K562 (cell line): Measurements from ENCODE around the gene SPATA21. TPM values are rescaled to one million over a fixed set of nuclear protein-coding genes. Genes with fewer than 3 reads are reported as not detected.

ENCODE experiments used
- ATF7 ChIP-seq: fragments of 450-650 bp; IDR thresholded peaks from 2 replicates; pipeline ENCODE4 v1.7.1; 2014; ENCODE audit warnings: mild to moderate bottlenecking, moderate library complexity
- CEBPG ChIP-seq, 3 experiments: fragments of 200-800 bp in 1 of 3; sonication (Bioruptor generic) in 1 of 3; sonication (generic) in 1 of 3; formaldehyde crosslinking in 1 of 3; IDR thresholded peaks in 2 of 3; conservative IDR thresholded peaks in 1 of 3; 2 replicates each; pipeline versions ENCODE4 v1.6.1 to v1.8.0; 2016 to 2022; ENCODE audit warnings: missing compliant biosample characterization in 2 of 3, missing genetic modification characterization in 2 of 3, mild to moderate bottlenecking in 1 of 3, missing genetic modification reagents in 1 of 3
- CHCHD3 ChIP-seq: fragments of 250-450 bp; sonication (Bioruptor Pico); IDR thresholded peaks from 2 replicates; pipeline ENCODE4 v2.1.2; 2022; ENCODE audit warnings: mild to moderate bottlenecking
- HNRNPK ChIP-seq: fragments of 200-400 bp; formaldehyde crosslinking; IDR thresholded peaks from one replicate; pipeline ENCODE4 v1.6.1; 2018; ENCODE audit warnings: mild to moderate bottlenecking, low read depth, low read length; ENCODE audit not compliant: poor library complexity, severe bottlenecking
- HNRNPLL ChIP-seq: fragments of 200-400 bp; formaldehyde crosslinking; IDR thresholded peaks from 2 replicates; pipeline ENCODE4 v1.6.1; 2017; ENCODE audit warnings: low read length, low read depth, mild to moderate bottlenecking; ENCODE audit not compliant: poor library complexity, severe bottlenecking
- HOXB6 ChIP-seq: fragments of 250-450 bp; sonication (Bioruptor Pico); IDR thresholded peaks from 2 replicates; pipeline ENCODE4 v1.5.1; 2022; ENCODE audit warnings: mild to moderate bottlenecking, borderline replicate concordance
- MYNN ChIP-seq, 2 experiments: sonication (generic); formaldehyde crosslinking in 1 of 2; IDR thresholded peaks; 2 replicates each; pipeline versions ENCODE4 v1.5.0 to v1.6.1; 2016 to 2020; ENCODE audit warnings: antibody characterized with exemption in 1 of 2, missing genetic modification reagents in 1 of 2
- NFIC ChIP-seq: fragments of 450-650 bp; IDR thresholded peaks from 2 replicates; pipeline ENCODE4 v1.6.1; 2017; ENCODE audit warnings: mild to moderate bottlenecking, inconsistent platforms
- POLR2AphosphoS2 ChIP-seq: IDR thresholded peaks from 2 replicates; pipeline ENCODE4 v1.6.1; 2012; ENCODE audit warnings: low read length, improper control_type of control experiment
- PRMT5 ChIP-seq: sonication (generic); formaldehyde crosslinking; IDR thresholded peaks from 2 replicates; pipeline ENCODE4 v1.5.0; 2020; ENCODE audit warnings: missing genetic modification reagents
- RBFOX2 ChIP-seq: fragments of 200-400 bp; formaldehyde crosslinking; IDR thresholded peaks from 2 replicates; pipeline ENCODE4 v1.6.1; 2017; ENCODE audit warnings: low read depth, mild to moderate bottlenecking, low read length, moderate library complexity
- ZBTB1 ChIP-seq: sonication (generic); formaldehyde crosslinking; IDR thresholded peaks from 2 replicates; pipeline ENCODE4 v1.8.1; 2023; ENCODE audit warnings: missing genetic modification reagents, low read depth, mild to moderate bottlenecking, borderline replicate concordance
- ZBTB17 ChIP-seq: fragments of 450-650 bp; formaldehyde crosslinking; IDR thresholded peaks from 2 replicates; pipeline ENCODE4 v1.4.0; 2020; ENCODE audit warnings: mild to moderate bottlenecking
- ZC3H4 ChIP-seq: sonication (generic); formaldehyde crosslinking; IDR thresholded peaks from 2 replicates; pipeline ENCODE4 v1.9.0; 2021; ENCODE audit warnings: missing genetic modification reagents, borderline replicate concordance
- ZNF224 ChIP-seq: sonication (generic); formaldehyde crosslinking; IDR thresholded peaks from 2 replicates; pipeline ENCODE4 v1.8.0; 2022; ENCODE audit warnings: mild to moderate bottlenecking, missing genetic modification reagents
- ZNF436 ChIP-seq: fragments of 250-450, 450-650 bp; sonication (Bioruptor Pico); formaldehyde crosslinking; IDR thresholded peaks from 2 replicates; pipeline ENCODE4 v1.7.0; 2020; ENCODE audit warnings: mild to moderate bottlenecking
- ZNF583 ChIP-seq: fragments of 250-450 bp; sonication (Bioruptor Pico); IDR thresholded peaks from 2 replicates; pipeline ENCODE4 v1.4.0; 2020
- ZNF584 ChIP-seq: fragments of 200-800 bp; sonication (Bioruptor generic); IDR thresholded peaks from 2 replicates; pipeline ENCODE4 v1.6.1; 2016; ENCODE audit warnings: low read depth, mild to moderate bottlenecking, missing genetic modification characterization, missing compliant biosample characterization
- polyA plus RNA-seq, 8 experiments: library from polyadenylated mRNA; depleted of rRNA in 4 of 8; stranded (reverse) in 5 of 8; unstranded in 3 of 8; fragments of >200 nt; fragmentation: Nextera tagmentation in 2 of 8; fragmentation: Illumina TruSeq in 1 of 8; extraction: Ambion mirVana in 2 of 8; extraction: Trizol in 1 of 8; gene quantifications; 2 replicates each; pipeline versions ENCODE4 v1.2.1 to v1.2.3, GENCODE V29; 2011 to 2014; ENCODE audit warnings: inconsistent platforms in 1 of 8, missing spikeins in 1 of 8
- total RNA-seq, 7 experiments: library from RNA; depleted of rRNA in 6 of 7; stranded (reverse); fragments of >200 nt in 6 of 7; fragmentation: Illumina TruSeq in 2 of 7; extraction: Trizol in 2 of 7; gene quantifications; 2 replicates each; pipeline versions ENCODE4 v1.2.1 to v1.2.3, GENCODE V29; 2011 to 2021; ENCODE audit warnings: low replicate concordance in 1 of 7
- TF ChIP-seq, protein P1 (sequence below): fragments of 450-650 bp; formaldehyde crosslinking; IDR thresholded peaks from 2 replicates; pipeline ENCODE4 v1.4.0; 2020; ENCODE audit warnings: mild to moderate bottlenecking, moderate library complexity
- TF ChIP-seq, protein P2 (sequence below): fragments of 450-650 bp; formaldehyde crosslinking; IDR thresholded peaks from 2 replicates; pipeline ENCODE4 v1.4.0; 2022; ENCODE audit warnings: missing genetic modification characterization
- TF ChIP-seq, protein P3 (sequence below): fragments of 200-400 bp; formaldehyde crosslinking; IDR thresholded peaks from 2 replicates; pipeline ENCODE4 v1.6.1; 2017; ENCODE audit warnings: mild to moderate bottlenecking, low read depth, low read length, moderate library complexity
- TF ChIP-seq, protein P4 (sequence below): fragments of 450-650 bp; formaldehyde crosslinking; conservative IDR thresholded peaks from 2 replicates; pipeline ENCODE4 v1.4.0; 2022; ENCODE audit warnings: mild to moderate bottlenecking, missing genetic modification characterization

The SPATA21 gene
- total and polyA plus RNA-seq, 9 of the 15 experiments (the other 6 are each of a cell fraction or from before 2014, with no cell fraction given) = 0.10 to 0.36 (median 0.13) TPM; not detected in 3

DNA sequence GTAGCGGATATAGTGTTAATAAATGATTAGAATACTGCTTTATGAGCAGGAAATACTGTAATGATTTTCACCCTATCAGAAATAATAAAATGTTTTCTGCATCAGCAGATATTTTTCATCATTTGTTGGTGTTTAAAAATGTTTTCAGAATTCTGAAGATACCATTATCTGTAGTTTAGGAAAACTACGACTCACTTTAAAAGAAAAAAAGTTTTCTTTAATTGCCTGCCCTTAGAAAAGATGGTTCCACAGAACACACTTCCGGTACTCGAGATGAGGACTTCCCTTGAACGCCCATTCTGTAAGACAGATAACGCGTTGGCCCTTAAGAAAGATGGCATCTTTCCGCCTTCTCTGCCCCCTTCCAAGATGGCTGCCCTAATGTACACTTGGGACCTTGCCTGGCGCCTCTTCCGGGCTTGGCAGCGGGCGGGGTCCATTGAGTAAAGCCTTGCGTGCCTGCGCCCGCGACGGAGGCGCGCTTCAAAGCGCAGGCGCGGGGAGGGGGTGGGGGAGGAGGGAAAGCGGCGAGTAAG lies 70.4 kb downstream of the SPATA21 start, which contains the start of gene SZRD1 (continued):
- TF ChIP-seq, protein P1, sequence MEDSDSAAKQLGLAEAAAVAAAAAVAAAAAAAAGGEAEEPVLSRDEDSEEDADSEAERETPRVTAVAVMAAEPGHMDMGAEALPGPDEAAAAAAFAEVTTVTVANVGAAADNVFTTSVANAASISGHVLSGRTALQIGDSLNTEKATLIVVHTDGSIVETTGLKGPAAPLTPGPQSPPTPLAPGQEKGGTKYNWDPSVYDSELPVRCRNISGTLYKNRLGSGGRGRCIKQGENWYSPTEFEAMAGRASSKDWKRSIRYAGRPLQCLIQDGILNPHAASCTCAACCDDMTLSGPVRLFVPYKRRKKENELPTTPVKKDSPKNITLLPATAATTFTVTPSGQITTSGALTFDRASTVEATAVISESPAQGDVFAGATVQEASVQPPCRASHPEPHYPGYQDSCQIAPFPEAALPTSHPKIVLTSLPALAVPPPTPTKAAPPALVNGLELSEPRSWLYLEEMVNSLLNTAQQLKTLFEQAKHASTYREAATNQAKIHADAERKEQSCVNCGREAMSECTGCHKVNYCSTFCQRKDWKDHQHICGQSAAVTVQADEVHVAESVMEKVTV = no peak
- peak; percentile 53; the same call in 1 of the 2 replicates for TF ChIP-seq ZNF583 (CRISPR knock-in tag)
- TF ChIP-seq ZNF584 (CRISPR knock-in tag) = peak; percentile 98
- no peak for TF ChIP-seq HNRNPK
- TF ChIP-seq PRMT5 (CRISPR knock-in tag) = no peak
- no peak for TF ChIP-seq ZNF224
- TF ChIP-seq, protein P2, sequence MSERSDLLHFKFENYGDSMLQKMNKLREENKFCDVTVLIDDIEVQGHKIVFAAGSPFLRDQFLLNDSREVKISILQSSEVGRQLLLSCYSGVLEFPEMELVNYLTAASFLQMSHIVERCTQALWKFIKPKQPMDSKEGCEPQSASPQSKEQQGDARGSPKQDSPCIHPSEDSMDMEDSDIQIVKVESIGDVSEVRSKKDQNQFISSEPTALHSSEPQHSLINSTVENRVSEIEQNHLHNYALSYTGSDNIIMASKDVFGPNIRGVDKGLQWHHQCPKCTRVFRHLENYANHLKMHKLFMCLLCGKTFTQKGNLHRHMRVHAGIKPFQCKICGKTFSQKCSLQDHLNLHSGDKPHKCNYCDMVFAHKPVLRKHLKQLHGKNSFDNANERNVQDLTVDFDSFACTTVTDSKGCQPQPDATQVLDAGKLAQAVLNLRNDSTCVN (CRISPR knock-in tag) = no peak
- peak; percentile 43; the same call in 1 of the 2 replicates for TF ChIP-seq ZBTB17 (CRISPR knock-in tag)
- no peak for TF ChIP-seq ZC3H4
- TF ChIP-seq POLR2AphosphoS2 = no peak
- TF ChIP-seq ZBTB1 (CRISPR knock-in tag) = no peak
- no peak for TF ChIP-seq CHCHD3 (CRISPR knock-in tag)
- TF ChIP-seq, protein P3, sequence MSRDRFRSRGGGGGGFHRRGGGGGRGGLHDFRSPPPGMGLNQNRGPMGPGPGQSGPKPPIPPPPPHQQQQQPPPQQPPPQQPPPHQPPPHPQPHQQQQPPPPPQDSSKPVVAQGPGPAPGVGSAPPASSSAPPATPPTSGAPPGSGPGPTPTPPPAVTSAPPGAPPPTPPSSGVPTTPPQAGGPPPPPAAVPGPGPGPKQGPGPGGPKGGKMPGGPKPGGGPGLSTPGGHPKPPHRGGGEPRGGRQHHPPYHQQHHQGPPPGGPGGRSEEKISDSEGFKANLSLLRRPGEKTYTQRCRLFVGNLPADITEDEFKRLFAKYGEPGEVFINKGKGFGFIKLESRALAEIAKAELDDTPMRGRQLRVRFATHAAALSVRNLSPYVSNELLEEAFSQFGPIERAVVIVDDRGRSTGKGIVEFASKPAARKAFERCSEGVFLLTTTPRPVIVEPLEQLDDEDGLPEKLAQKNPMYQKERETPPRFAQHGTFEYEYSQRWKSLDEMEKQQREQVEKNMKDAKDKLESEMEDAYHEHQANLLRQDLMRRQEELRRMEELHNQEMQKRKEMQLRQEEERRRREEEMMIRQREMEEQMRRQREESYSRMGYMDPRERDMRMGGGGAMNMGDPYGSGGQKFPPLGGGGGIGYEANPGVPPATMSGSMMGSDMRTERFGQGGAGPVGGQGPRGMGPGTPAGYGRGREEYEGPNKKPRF = no peak
- no peak for TF ChIP-seq RBFOX2
- TF ChIP-seq HNRNPLL = peak; percentile 93
- no peak; the same call in 1 of the 2 replicates for TF ChIP-seq NFIC
- TF ChIP-seq ZNF436 (CRISPR knock-in tag) = no peak
- 0 out of 2 replicates have a peak, but pooled peaks have one; percentile 37 for TF ChIP-seq MYNN (IDR thresholded peaks at IDR 0.05)
- TF ChIP-seq MYNN (CRISPR knock-in tag; IDR thresholded peaks at IDR 0.05) = no peak
- no peak for TF ChIP-seq CEBPG (CRISPR knock-in tag; IDR thresholded peaks at IDR 0.05)
- TF ChIP-seq CEBPG (tag; conservative IDR thresholded peaks at IDR 0.05 in 1 of 2, IDR thresholded peaks at IDR 0.05 in 1 of 2) = no peak
- peak; percentile 64; the same call in 1 of the 2 replicates for TF ChIP-seq ATF7
- no peak for TF ChIP-seq HOXB6 (CRISPR knock-in tag)
- TF ChIP-seq, protein P4, sequence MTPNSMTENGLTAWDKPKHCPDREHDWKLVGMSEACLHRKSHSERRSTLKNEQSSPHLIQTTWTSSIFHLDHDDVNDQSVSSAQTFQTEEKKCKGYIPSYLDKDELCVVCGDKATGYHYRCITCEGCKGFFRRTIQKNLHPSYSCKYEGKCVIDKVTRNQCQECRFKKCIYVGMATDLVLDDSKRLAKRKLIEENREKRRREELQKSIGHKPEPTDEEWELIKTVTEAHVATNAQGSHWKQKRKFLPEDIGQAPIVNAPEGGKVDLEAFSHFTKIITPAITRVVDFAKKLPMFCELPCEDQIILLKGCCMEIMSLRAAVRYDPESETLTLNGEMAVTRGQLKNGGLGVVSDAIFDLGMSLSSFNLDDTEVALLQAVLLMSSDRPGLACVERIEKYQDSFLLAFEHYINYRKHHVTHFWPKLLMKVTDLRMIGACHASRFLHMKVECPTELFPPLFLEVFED (CRISPR knock-in tag) = no peak
